Measurements from ENCODE around the gene DUS4L. TPM values are rescaled to one million over a fixed set of nuclear protein-coding genes. Genes with fewer than 3 reads are reported as not detected.

Gene DUS4L
- total and polyA plus RNA-seq, 2 experiments from 2014 or later = 5.4 to 12.5 TPM

DNA sequence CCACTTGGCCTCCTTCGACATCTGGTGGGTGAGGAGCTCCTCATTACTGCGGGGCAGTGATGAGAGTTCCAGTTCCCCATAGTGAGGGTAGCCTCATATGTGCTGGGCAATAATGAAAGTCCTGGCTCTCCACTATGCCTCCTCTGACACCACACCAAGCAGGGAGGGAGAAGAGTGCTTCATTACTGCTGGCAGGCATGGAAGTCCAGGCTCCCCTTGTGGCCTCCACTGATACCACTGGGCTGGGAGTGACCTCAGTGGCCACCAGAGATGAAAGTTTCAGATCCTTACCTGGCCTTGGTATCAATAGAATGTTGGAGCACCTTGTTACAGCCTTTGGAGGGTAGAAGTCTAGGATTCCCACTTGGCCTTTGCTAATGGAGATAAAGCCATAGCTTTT is 6.5 kb downstream of the DUS4L start:
- peaks cover 2% of the 10 kb centered on the region for H3K79me2 ChIP-seq
- no peaks in the 10 kb centered on the region for H3K9me3 ChIP-seq (ENCODE audit: low read depth)
- no peaks in the 10 kb centered on the region for H3K27me3 ChIP-seq
- no peak overlapping the region for H2AFZ ChIP-seq
- H4K20me1 ChIP-seq (ENCODE audit: insufficient read depth, poor library complexity, severe bottlenecking) = no peaks in the 10 kb centered on the region
- 97% methylated on average over 2 of the region's 2 CpGs for WGBS (ENCODE audit: low lambda C conversion rate, missing lambda C conversion rate)
- no peaks in the 10 kb centered on the region for H3K4me1 ChIP-seq (ENCODE audit: insufficient read depth)
- no peak for DNase-seq (ENCODE audit: low spot score)
- H3K36me3 ChIP-seq (replicated peaks; ENCODE audit: insufficient read depth, low read depth) = no peaks in the 10 kb centered on the region
- H3K4me3 ChIP-seq = no peak overlapping the region
- H3K27ac ChIP-seq = no peak overlapping the region
- TF ChIP-seq, protein P1, sequence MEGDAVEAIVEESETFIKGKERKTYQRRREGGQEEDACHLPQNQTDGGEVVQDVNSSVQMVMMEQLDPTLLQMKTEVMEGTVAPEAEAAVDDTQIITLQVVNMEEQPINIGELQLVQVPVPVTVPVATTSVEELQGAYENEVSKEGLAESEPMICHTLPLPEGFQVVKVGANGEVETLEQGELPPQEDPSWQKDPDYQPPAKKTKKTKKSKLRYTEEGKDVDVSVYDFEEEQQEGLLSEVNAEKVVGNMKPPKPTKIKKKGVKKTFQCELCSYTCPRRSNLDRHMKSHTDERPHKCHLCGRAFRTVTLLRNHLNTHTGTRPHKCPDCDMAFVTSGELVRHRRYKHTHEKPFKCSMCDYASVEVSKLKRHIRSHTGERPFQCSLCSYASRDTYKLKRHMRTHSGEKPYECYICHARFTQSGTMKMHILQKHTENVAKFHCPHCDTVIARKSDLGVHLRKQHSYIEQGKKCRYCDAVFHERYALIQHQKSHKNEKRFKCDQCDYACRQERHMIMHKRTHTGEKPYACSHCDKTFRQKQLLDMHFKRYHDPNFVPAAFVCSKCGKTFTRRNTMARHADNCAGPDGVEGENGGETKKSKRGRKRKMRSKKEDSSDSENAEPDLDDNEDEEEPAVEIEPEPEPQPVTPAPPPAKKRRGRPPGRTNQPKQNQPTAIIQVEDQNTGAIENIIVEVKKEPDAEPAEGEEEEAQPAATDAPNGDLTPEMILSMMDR (IDR thresholded peaks at IDR 0.05; ENCODE audit: poor library complexity) = no peak
- TF ChIP-seq EZH2 (IDR thresholded peaks at IDR 0.05; ENCODE audit: borderline replicate concordance) (no peak), EZH2phosphoT487 (IDR thresholded peaks at IDR 0.05; ENCODE audit: low read depth, severe bottlenecking, unreplicated experiment) (no peak)
- no peak overlapping the region for H3K4me2 ChIP-seq
- no peaks in the 10 kb centered on the region for H3K9me2 ChIP-seq (replicated peaks; ENCODE audit: insufficient read depth)

DNA sequence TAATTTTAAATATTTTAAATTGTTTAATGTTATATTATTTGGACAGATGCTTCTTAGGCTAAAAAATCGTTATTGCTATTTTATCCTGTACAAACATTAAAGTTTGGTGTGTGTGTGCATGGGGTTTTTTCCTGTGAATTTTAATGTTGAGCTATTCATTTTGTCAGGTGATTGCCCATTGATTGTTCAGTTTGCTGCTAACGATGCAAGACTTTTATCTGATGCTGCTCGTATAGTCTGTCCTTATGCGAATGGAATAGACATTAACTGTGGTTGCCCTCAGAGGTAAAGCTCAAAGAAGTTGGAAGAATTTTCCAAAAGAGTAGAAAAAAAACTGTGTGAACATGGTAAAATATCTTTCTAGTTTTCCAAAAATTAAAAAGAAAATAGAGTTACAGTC is 9.8 kb downstream of the DUS4L start:
- no peak for DNase-seq (ENCODE audit: low spot score)
- 87% methylated on average over 4 of the region's 4 CpGs for WGBS (ENCODE audit: low lambda C conversion rate, missing lambda C conversion rate)
- H3K4me3 ChIP-seq = no peak overlapping the region

DNA sequence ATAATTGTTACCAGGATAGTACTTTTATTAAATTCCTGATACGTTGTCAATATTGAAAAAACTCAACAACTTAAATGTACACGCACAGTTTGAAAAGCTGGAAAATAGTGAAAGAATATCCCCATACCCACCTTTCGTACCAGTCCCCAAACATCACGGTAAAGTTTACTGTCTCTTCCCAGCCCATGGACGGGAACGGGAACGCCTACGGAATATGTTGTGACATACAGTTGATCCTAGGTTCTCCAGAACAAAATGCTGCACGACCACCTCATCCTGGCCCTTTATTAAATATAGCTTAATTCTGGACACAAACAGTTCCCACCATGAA is 15.7 kb downstream of the DUS4L start:
- H3K9me2 ChIP-seq (replicated peaks; ENCODE audit: insufficient read depth) = no peaks in the 10 kb centered on the region
- peak overlapping the region; percentile 91 for H3K27ac ChIP-seq
- H4K20me1 ChIP-seq (ENCODE audit: insufficient read depth, poor library complexity, severe bottlenecking) = no peaks in the 10 kb centered on the region
- no peaks in the 10 kb centered on the region for H3K27me3 ChIP-seq
- WGBS (ENCODE audit: low lambda C conversion rate, missing lambda C conversion rate) = 3% methylated on average over 9 of the region's 9 CpGs
- peaks cover 6% of the 10 kb centered on the region for H3K79me2 ChIP-seq
- peak overlapping the region; percentile 93 for H3K4me3 ChIP-seq
- H3K9me3 ChIP-seq (ENCODE audit: low read depth) = no peaks in the 10 kb centered on the region
- H2AFZ ChIP-seq = peak overlapping the region; percentile 99
- no peak for DNase-seq (ENCODE audit: low spot score)
- H3K4me2 ChIP-seq = peak overlapping the region; percentile 89
- TF ChIP-seq, protein P1 (IDR thresholded peaks at IDR 0.05; ENCODE audit: poor library complexity) = no peak
- TF ChIP-seq EZH2phosphoT487 (IDR thresholded peaks at IDR 0.05; ENCODE audit: low read depth, severe bottlenecking, unreplicated experiment) (no peak), EZH2 (IDR thresholded peaks at IDR 0.05; ENCODE audit: borderline replicate concordance) (no peak)
- H3K36me3 ChIP-seq (replicated peaks; ENCODE audit: insufficient read depth, low read depth) = no peaks in the 10 kb centered on the region
- peaks cover 7% of the 10 kb centered on the region for H3K4me1 ChIP-seq (ENCODE audit: insufficient read depth)

More for the DNA sequence above, 9.8 kb downstream of the DUS4L start:
- H3K27ac ChIP-seq = no peak overlapping the region
- TF ChIP-seq, protein P1 (IDR thresholded peaks at IDR 0.05; ENCODE audit: poor library complexity) = no peak
- TF ChIP-seq EZH2phosphoT487 (IDR thresholded peaks at IDR 0.05; ENCODE audit: low read depth, severe bottlenecking, unreplicated experiment) = no peak
- TF ChIP-seq EZH2 (IDR thresholded peaks at IDR 0.05; ENCODE audit: borderline replicate concordance) = no peak
- no peak overlapping the region for H3K4me2 ChIP-seq
- no peaks in the 10 kb centered on the region for H3K79me2 ChIP-seq
- no peak overlapping the region for H2AFZ ChIP-seq
- H4K20me1 ChIP-seq (ENCODE audit: insufficient read depth, poor library complexity, severe bottlenecking) = no peaks in the 10 kb centered on the region
- H3K4me1 ChIP-seq (ENCODE audit: insufficient read depth) = no peaks in the 10 kb centered on the region
- no peaks in the 10 kb centered on the region for H3K36me3 ChIP-seq (replicated peaks; ENCODE audit: insufficient read depth, low read depth)
- H3K9me2 ChIP-seq (replicated peaks; ENCODE audit: insufficient read depth) = no peaks in the 10 kb centered on the region
- H3K9me3 ChIP-seq (ENCODE audit: low read depth) = no peaks in the 10 kb centered on the region
- H3K27me3 ChIP-seq = no peaks in the 10 kb centered on the region
